Glomerular visceral epithelial cell (primary cell): Measurements from ENCODE around the gene SNRPD1.
"Not testable (repeated sequence)": the region's sequence is repeated elsewhere in the genome, so short reads cannot be mapped to it uniquely, and the experiment has no call there.

Source experiments
- DNase-seq: peaks from one replicate; pipeline ENCODE4 v3.0.0-alpha.2; 2016; ENCODE audit errors: extremely low spot score

Gene SNRPD1

GRCh38 chr18:21636769-21637168 lies 24.7 kb downstream of the SNRPD1 start:
- no peak for DNase-seq

- no peak for DNase-seq
Measured at GRCh38 chr18:21638822-21639221, 26.7 kb downstream of the SNRPD1 start.

GRCh38 chr18:21640375-21640774 lies 28.3 kb downstream of the SNRPD1 start:
- DNase-seq = not testable (repeated sequence)

GRCh38 chr18:21650311-21650710 lies 38.2 kb downstream of the SNRPD1 start:
- no peak for DNase-seq

GRCh38 chr18:21652073-21652472 lies 40.0 kb downstream of the SNRPD1 start:
- no peak for DNase-seq

- DNase-seq = no peak
Measured at GRCh38 chr18:21653361-21653760, 41.2 kb downstream of the SNRPD1 start.

- DNase-seq = no peak
Measured at GRCh38 chr18:21656402-21656801, 44.3 kb downstream of the SNRPD1 start.

GRCh38 chr18:21660078-21660477 lies 48.0 kb downstream of the SNRPD1 start:
- DNase-seq = no peak

- DNase-seq = no peak
Measured at GRCh38 chr18:21662581-21662980, 50.5 kb downstream of the SNRPD1 start.

- no peak for DNase-seq
Measured at GRCh38 chr18:21663578-21663977, 51.5 kb downstream of the SNRPD1 start.

GRCh38 chr18:21664069-21664468 lies 52.0 kb downstream of the SNRPD1 start:
- no peak for DNase-seq

GRCh38 chr18:21669736-21670285 lies 57.7 kb downstream of the SNRPD1 start:
- peak; percentile 44 for DNase-seq

- peak; percentile 79 for DNase-seq
Measured at GRCh38 chr18:21672521-21673267, 60.6 kb downstream of the SNRPD1 start.

GRCh38 chr18:21675354-21675753 lies 63.2 kb downstream of the SNRPD1 start:
- DNase-seq = peak; percentile 38

- DNase-seq = no peak
Measured at GRCh38 chr18:21678859-21679258, 66.7 kb downstream of the SNRPD1 start.

- DNase-seq = no peak
Measured at GRCh38 chr18:21680161-21680560, 68.0 kb downstream of the SNRPD1 start.

- DNase-seq = peak; percentile 51
Measured at GRCh38 chr18:21682371-21683051, 70.4 kb downstream of the SNRPD1 start.
